Muscle layer of duodenum (tissue), 2 donors: ENCODE results near the gene TELO2.

Source experiments
- H3K27ac ChIP-seq: one replicate; pipeline ENCODE4 v1.7.0; 2013; ENCODE audit warnings: mild to moderate bottlenecking, low read length
- H3K27me3 ChIP-seq: one replicate; pipeline ENCODE4 v1.7.0; 2013; ENCODE audit warnings: low read depth, mild to moderate bottlenecking, control low read depth, low read length
- H3K36me3 ChIP-seq, 2 donors: one replicate each; pipeline ENCODE4 v1.7.0; 2013; ENCODE audit warnings: low read length in 2 of 2, control low read depth in 1 of 2, mild to moderate bottlenecking in 1 of 2; ENCODE audit not compliant: insufficient read depth in 2 of 2, control insufficient read depth in 1 of 2
- H3K4me1 ChIP-seq, 2 donors: one replicate each; pipeline ENCODE4 v1.7.0; 2013; ENCODE audit warnings: low read length in 2 of 2, mild to moderate bottlenecking in 2 of 2, control low read depth in 1 of 2, moderate library complexity in 1 of 2; ENCODE audit not compliant: insufficient read depth in 2 of 2, control insufficient read depth in 1 of 2
- H3K4me3 ChIP-seq, 2 donors: one replicate each; pipeline ENCODE4 v1.7.0; 2013; ENCODE audit warnings: low read length in 2 of 2, low read depth in 1 of 2, mild to moderate bottlenecking in 1 of 2
- H3K9me3 ChIP-seq, 2 donors: one replicate each; pipeline ENCODE4 v1.7.0; 2013; ENCODE audit warnings: low read length in 2 of 2, control low read depth in 1 of 2, mild to moderate bottlenecking in 1 of 2; ENCODE audit not compliant: control insufficient read depth in 1 of 2
- donor health status: healthy.

TELO2 gene

GRCh38 chr16:1536601-1537000 is 43.4 kb downstream of the TELO2 start:
- Histone ChIP-seq H3K9me3 (no peaks in the 10 kb centered on the region), H3K4me1 (peaks cover 0 to 56% of the 10 kb centered on the region in 2 donors), H3K27ac (no peak overlapping the region), H3K36me3 (peaks cover 10 to 43% of the 10 kb centered on the region in 2 donors), H3K27me3 (no peaks in the 10 kb centered on the region), H3K4me3 (peak overlapping the region in 1 of 2 donors; percentile 73)

GRCh38 chr16:1537138-1537577 is 44.0 kb downstream of the TELO2 start:
- H3K4me1 ChIP-seq, result peaks cover 0 to 55% of the 10 kb centered on the region in 2 donors
- H3K27me3 ChIP-seq, result no peaks in the 10 kb centered on the region
- H3K4me3 ChIP-seq, result peak overlapping the region in 1 of 2 donors; percentile 73
- H3K36me3 ChIP-seq, result peaks cover 10 to 48% of the 10 kb centered on the region in 2 donors
- no peak overlapping the region for H3K27ac ChIP-seq
- H3K9me3 ChIP-seq, result no peaks in the 10 kb centered on the region

- H3K4me3 ChIP-seq, result peak overlapping the region in 1 of 2 donors; percentile 73
- H3K27me3 ChIP-seq, result no peaks in the 10 kb centered on the region
- no peaks in the 10 kb centered on the region for H3K9me3 ChIP-seq
- peaks cover 0 to 51% of the 10 kb centered on the region in 2 donors for H3K4me1 ChIP-seq
- no peak overlapping the region for H3K27ac ChIP-seq
- peaks cover 10 to 54% of the 10 kb centered on the region in 2 donors for H3K36me3 ChIP-seq
These were observed 44.7 kb downstream of the TELO2 start for GRCh38 chr16:1537763-1538289.

- peaks cover 2 to 52% of the 10 kb centered on the region in 2 donors for H3K4me1 ChIP-seq
- H3K27ac ChIP-seq, result no peak overlapping the region
- H3K27me3 ChIP-seq, result no peaks in the 10 kb centered on the region
- no peaks in the 10 kb centered on the region for H3K9me3 ChIP-seq
- no peak overlapping the region for H3K4me3 ChIP-seq
- peaks cover 10 to 55% of the 10 kb centered on the region in 2 donors for H3K36me3 ChIP-seq
These were observed 45.8 kb downstream of the TELO2 start for GRCh38 chr16:1538804-1539520.

- H3K27ac ChIP-seq, result no peak overlapping the region
- peaks cover 2 to 52% of the 10 kb centered on the region in 2 donors for H3K4me1 ChIP-seq
- no peaks in the 10 kb centered on the region for H3K27me3 ChIP-seq
- no peaks in the 10 kb centered on the region for H3K9me3 ChIP-seq
- H3K4me3 ChIP-seq, result no peak overlapping the region
- peaks cover 10 to 55% of the 10 kb centered on the region in 2 donors for H3K36me3 ChIP-seq
These were observed 46.8 kb downstream of the TELO2 start for GRCh38 chr16:1539720-1540555.

- H3K4me3 ChIP-seq, result no peak overlapping the region
- H3K4me1 ChIP-seq, result peaks cover 5 to 50% of the 10 kb centered on the region in 2 donors
- H3K36me3 ChIP-seq, result peaks cover 10 to 55% of the 10 kb centered on the region in 2 donors
- H3K27me3 ChIP-seq, result no peaks in the 10 kb centered on the region
- H3K27ac ChIP-seq, result no peak overlapping the region
- no peaks in the 10 kb centered on the region for H3K9me3 ChIP-seq
These were observed 47.3 kb downstream of the TELO2 start for GRCh38 chr16:1540556-1540855.

- Histone ChIP-seq H3K36me3 (peaks cover 10 to 50% of the 10 kb centered on the region in 2 donors), H3K4me3 (no peak overlapping the region), H3K27me3 (no peaks in the 10 kb centered on the region), H3K9me3 (no peaks in the 10 kb centered on the region), H3K27ac (no peak overlapping the region), H3K4me1 (peaks cover 13 to 53% of the 10 kb centered on the region in 2 donors)
These were observed 48.4 kb downstream of the TELO2 start for GRCh38 chr16:1541293-1542165.

- H3K27ac ChIP-seq, result no peak overlapping the region
These were observed 49.0 kb downstream of the TELO2 start for GRCh38 chr16:1542166-1542500.

GRCh38 chr16:1542533-1542932 is 49.4 kb downstream of the TELO2 start:
- Histone ChIP-seq H3K4me1 (peaks cover 13 to 60% of the 10 kb centered on the region in 2 donors), H3K27me3 (no peaks in the 10 kb centered on the region), H3K27ac (no peak overlapping the region), H3K9me3 (no peaks in the 10 kb centered on the region), H3K36me3 (peaks cover 10 to 41% of the 10 kb centered on the region in 2 donors), H3K4me3 (no peak overlapping the region)

More at GRCh38 chr16:1542166-1542500, 49.0 kb downstream of the TELO2 start:
- no peaks in the 10 kb centered on the region for H3K9me3 ChIP-seq
- no peak overlapping the region for H3K4me3 ChIP-seq
- peaks cover 13 to 59% of the 10 kb centered on the region in 2 donors for H3K4me1 ChIP-seq
- no peaks in the 10 kb centered on the region for H3K27me3 ChIP-seq
- peaks cover 10 to 45% of the 10 kb centered on the region in 2 donors for H3K36me3 ChIP-seq

GRCh38 chr16:1543085-1543896 is 50.1 kb downstream of the TELO2 start:
- Histone ChIP-seq H3K9me3 (no peaks in the 10 kb centered on the region), H3K4me1 (peaks cover 13 to 55% of the 10 kb centered on the region in 2 donors), H3K36me3 (peaks cover 10 to 34% of the 10 kb centered on the region in 2 donors), H3K4me3 (no peak overlapping the region), H3K27ac (no peak overlapping the region), H3K27me3 (no peaks in the 10 kb centered on the region)
